GM12878 (cell line): ENCODE results near the gene CCSER1. TPM values are rescaled to one million over a fixed set of nuclear protein-coding genes. Genes with fewer than 3 reads are reported as not detected.

Experiments used
- ATAC-seq: fragments of 200-7000 bp; cut with Tn5 transposase; 3 replicates; pipeline ENCODE4 v1.9.1; 2020; ENCODE audit warnings: mild to moderate bottlenecking, moderate library complexity
- BruUV-seq: library from RNA; stranded (reverse); fragments of 400-500 nt; replicated peaks from 2 replicates; lab custom pipeline; 2021; lab: Mats Ljungman, UMichigan
- CTCF ChIA-PET: fragments of 300-600 bp; sonication (Branson Sonifier 250); formaldehyde crosslinking; extraction: SDS; loops from one replicate; lab custom pipeline; 2021; ENCODE audit warnings: inconsistent platforms; lab: Yijun Ruan, JAX
- POLR2A ChIA-PET: fragments of 350-600 bp; formaldehyde crosslinking; extraction: SDS; loops from one replicate; lab custom pipeline; 2021; ENCODE audit warnings: inconsistent platforms; lab: Charles Lee
- RAD21 ChIA-PET: fragments of 300-600 bp; sonication (Branson Sonifier 250); formaldehyde crosslinking; loops from one replicate; lab custom pipeline; 2023; ENCODE audit warnings: antibody characterized with exemption; ENCODE audit not compliant: unreplicated experiment; lab: Charles Lee
- SMC1A ChIA-PET: fragments of 300-600 bp; sonication (Branson Sonifier 250); formaldehyde crosslinking; loops from one replicate; lab custom pipeline; 2023; ENCODE audit not compliant: unreplicated experiment, uncharacterized antibody; lab: Charles Lee
- DNase-seq: peaks from one replicate; pipeline ENCODE4 v3.0.0-alpha.2; 2011; ENCODE audit warnings: low read depth, low spot score
- FAIRE-seq: peaks from 3 replicates; lab custom pipeline; 2011; peaks lifted over from hg19 to GRCh38; lab: Jason Lieb, UNC
- H2AFZ ChIP-seq: 2 replicates; pipeline ENCODE4 v1.6.0; 2011; ENCODE audit warnings: low read depth, low read length, control low read depth; ENCODE audit not compliant: control insufficient read depth
- H3K27ac ChIP-seq: 2 replicates; pipeline ENCODE4 v1.5.1; 2011; ENCODE audit warnings: control low read depth; ENCODE audit not compliant: control insufficient read depth, insufficient read depth
- H3K27me3 ChIP-seq, 2 experiments: replicated peaks in 1 of 2; 2 replicates each; pipeline versions ENCODE4 v1.6.0 to v1.6.1; 2011; ENCODE audit warnings: low read length in 1 of 2; ENCODE audit not compliant: control insufficient read depth in 2 of 2, insufficient read depth in 2 of 2
- H3K36me3 ChIP-seq, 2 experiments: 2 replicates each; pipeline ENCODE4 v1.5.1; 2011; ENCODE audit warnings: low read length in 1 of 2; ENCODE audit not compliant: control insufficient read depth in 2 of 2, insufficient read depth in 2 of 2
- H3K4me1 ChIP-seq: 2 replicates; pipeline ENCODE4 v1.6.1; 2011; ENCODE audit warnings: mild to moderate bottlenecking, low read length, moderate library complexity, mixed read lengths; ENCODE audit not compliant: control insufficient read depth, insufficient read depth
- H3K4me2 ChIP-seq: 2 replicates; pipeline ENCODE4 v1.6.0; 2011; ENCODE audit warnings: control low read depth; ENCODE audit not compliant: control insufficient read depth, insufficient read depth
- H3K4me3 ChIP-seq: fragments of 200-600 bp; sonication (generic); 2 replicates; pipeline ENCODE4 v1.5.1; 2016
- H3K79me2 ChIP-seq: 2 replicates; pipeline ENCODE4 v1.6.0; 2011; ENCODE audit warnings: low read length; ENCODE audit not compliant: control insufficient read depth, insufficient read depth
- H3K9ac ChIP-seq: 2 replicates; pipeline ENCODE4 v1.8.0; 2011; ENCODE audit warnings: low read length, control low read depth, mixed read lengths; ENCODE audit not compliant: control insufficient read depth, insufficient read depth
- H3K9me3 ChIP-seq: replicated peaks from 3 replicates; pipeline ENCODE4 v1.5.1; 2011; ENCODE audit warnings: mild to moderate bottlenecking, low read length; ENCODE audit not compliant: control insufficient read depth, insufficient read depth
- H4K20me1 ChIP-seq: 2 replicates; pipeline ENCODE4 v1.6.0; 2011; ENCODE audit not compliant: control insufficient read depth, insufficient read depth
- ATF2 ChIP-seq: IDR thresholded peaks from 2 replicates; pipeline ENCODE4 v1.6.1; 2012; ENCODE audit warnings: low read length, inconsistent platforms
- ATF7 ChIP-seq: fragments of 450-650 bp; IDR thresholded peaks from 2 replicates; pipeline ENCODE4 v1.6.1; 2016; ENCODE audit warnings: low read depth, mild to moderate bottlenecking
- CBX5 ChIP-seq: sonication (generic); IDR thresholded peaks from 2 replicates; pipeline ENCODE4 v1.6.1; 2016; ENCODE audit warnings: low read depth, moderate library complexity, mild to moderate bottlenecking, inconsistent platforms
- CHD2 ChIP-seq: IDR thresholded peaks from 2 replicates; pipeline ENCODE4 v1.6.1; 2011; ENCODE audit warnings: low read depth, low read length, improper control_type of control experiment, borderline replicate concordance
- CHD4 ChIP-seq: fragments of 200-600 bp; sonication (generic); IDR thresholded peaks from 2 replicates; pipeline ENCODE4 v1.6.1; 2016; ENCODE audit warnings: mild to moderate bottlenecking
- EGR1 ChIP-seq, 2 experiments: IDR thresholded peaks; 1 replicate in 1 of 2; 2 replicates in 1 of 2; pipeline ENCODE4 v1.6.1; 2011 to 2012; ENCODE audit warnings: low read depth in 2 of 2, low read length in 2 of 2, borderline replicate concordance in 1 of 2, mild to moderate bottlenecking in 1 of 2, moderate library complexity in 1 of 2
- HDAC6 ChIP-seq: fragments of 200-600 bp; sonication (generic); IDR thresholded peaks from one replicate; pipeline ENCODE4 v1.8.0; 2017; ENCODE audit warnings: antibody characterized with exemption; ENCODE audit not compliant: unreplicated experiment
- KLF5 ChIP-seq: fragments of 450-650 bp; IDR thresholded peaks from 2 replicates; pipeline ENCODE4 v1.6.1; 2014; ENCODE audit warnings: mild to moderate bottlenecking; ENCODE audit not compliant: partially characterized antibody
- MLLT1 ChIP-seq: fragments of 450-650 bp; IDR thresholded peaks from 2 replicates; pipeline ENCODE4 v1.6.1; 2016; ENCODE audit warnings: mild to moderate bottlenecking
- MXI1 ChIP-seq: fragments of 150-350 bp; IDR thresholded peaks from 2 replicates; pipeline ENCODE4 v1.6.1; 2011; ENCODE audit warnings: low read depth, mild to moderate bottlenecking, inconsistent platforms, low read length, improper control_type of control experiment
- NR2C1 ChIP-seq: fragments of 450-650 bp; IDR thresholded peaks from 2 replicates; pipeline ENCODE4 v1.6.1; 2017; ENCODE audit warnings: antibody characterized with exemption, mild to moderate bottlenecking, moderate library complexity
- NR2C2 ChIP-seq: IDR thresholded peaks from 2 replicates; pipeline ENCODE4 v1.6.1; 2011; ENCODE audit warnings: borderline replicate concordance, low read depth; ENCODE audit not compliant: control insufficient read depth, insufficient read length
- RELA ChIP-seq: fragments of 450-650 bp; IDR thresholded peaks from 2 replicates; pipeline ENCODE4 v1.8.0; 2014; ENCODE audit warnings: borderline replicate concordance; ENCODE audit not compliant: partially characterized antibody
- SIX5 ChIP-seq: IDR thresholded peaks from 2 replicates; pipeline ENCODE4 v1.6.1; 2011; ENCODE audit warnings: mild to moderate bottlenecking, low read depth, low read length, moderate library complexity; ENCODE audit not compliant: severe bottlenecking
- SP1 ChIP-seq: IDR thresholded peaks from one replicate; pipeline ENCODE4 v1.6.1; 2011; ENCODE audit warnings: low read depth, low read length
- USF2 ChIP-seq: IDR thresholded peaks from 2 replicates; pipeline ENCODE4 v1.6.1; 2011; ENCODE audit warnings: low read depth, low read length, improper control_type of control experiment, borderline replicate concordance
- YBX1 ChIP-seq: fragments of 450-650 bp; IDR thresholded peaks from 2 replicates; pipeline ENCODE4 v1.6.1; 2016; ENCODE audit warnings: antibody characterized with exemption
- YY1 ChIP-seq: IDR thresholded peaks from 2 replicates; pipeline ENCODE4 v1.6.1; 2011; ENCODE audit warnings: low read depth, mild to moderate bottlenecking, low read length
- ZNF24 ChIP-seq: fragments of 450-650 bp; IDR thresholded peaks from 2 replicates; pipeline ENCODE4 v1.6.1; 2017; ENCODE audit warnings: antibody characterized with exemption, mild to moderate bottlenecking
- in situ Hi-C: fragments of 300-500 bp; cut with MboI; formaldehyde crosslinking; loops from 9 replicates; pipeline ENCODE4 v1.14.3; 2018; ENCODE audit warnings: mixed read lengths
- intact Hi-C: fragments of 100-400 bp; cut with micrococcal nuclease; formaldehyde crosslinking; loops from one replicate; pipeline ENCODE4 v1.14.2; 2022; ENCODE audit not compliant: unreplicated experiment
- polyA plus RNA-seq, 11 experiments: library from polyadenylated mRNA; depleted of rRNA in 4 of 11; unstranded in 6 of 11; stranded (reverse) in 5 of 11; fragments of >200 nt; fragmentation: Nextera tagmentation in 4 of 11; fragmentation: Illumina TruSeq in 1 of 11; extraction: Ambion mirVana in 4 of 11; extraction: Trizol in 1 of 11; gene quantifications; 1 replicate in 1 of 11; 2 replicates in 10 of 11; pipeline versions ENCODE4 v1.2.1 to v1.2.3, GENCODE V29; 2011 to 2016; ENCODE audit warnings: inconsistent platforms in 2 of 11, missing spikeins in 2 of 11, low read depth in 1 of 11
- total RNA-seq, 4 experiments: library from RNA; depleted of rRNA in 3 of 4; stranded (reverse); fragments of >200 nt in 3 of 4; fragmentation: Illumina TruSeq in 1 of 4; extraction: Trizol in 1 of 4; gene quantifications; 2 replicates each; pipeline versions ENCODE4 v1.2.1 to v1.2.3, GENCODE V29; 2013 to 2021

Gene CCSER1
- total and polyA plus RNA-seq, 10 of the 15 experiments (the other 5 are each of a cell fraction or from before 2014, with no cell fraction given): 0.22 to 2.7 (median 1.0) TPM

- no peak for ATAC-seq
- Histone ChIP-seq H3K4me3 (no peak overlapping the region), H3K27ac (no peak overlapping the region), H2AFZ (no peak overlapping the region), H3K27me3 (no peaks in the 10 kb centered on the region), H3K36me3 (no peaks in the 10 kb centered on the region), H3K4me1 (no peaks in the 10 kb centered on the region), H3K9me3 (no peaks in the 10 kb centered on the region), H3K9ac (no peak overlapping the region), H3K79me2 (no peaks in the 10 kb centered on the region), H3K4me2 (no peak overlapping the region), H4K20me1 (no peaks in the 10 kb centered on the region)
- no TSS peak for BruUV-seq
- in situ Hi-C loops: no loop called here
- intact Hi-C loops: no loop called here
- ChIA-PET CTCF (no interaction called here), POLR2A (no interaction called here), SMC1A (interaction anchor here (0.8 to 0.9 kb wide), 2 partner anchors 21 to 27 kb away, joined by 3 to 4 read pairs; no protein-coding TSS in a partner anchor), RAD21 (no interaction called here)
- TF ChIP-seq CHD4: no peak
- no peak for TF ChIP-seq MXI1
- no peak for TF ChIP-seq RELA
- TF ChIP-seq HDAC6: no peak
- no peak for TF ChIP-seq NR2C2
- TF ChIP-seq CHD2: no peak
- no peak for TF ChIP-seq SP1
- TF ChIP-seq ZNF24: no peak
- no peak for TF ChIP-seq ATF2
- no peak for TF ChIP-seq ATF7
- TF ChIP-seq YBX1: no peak
- no peak for TF ChIP-seq MLLT1
- TF ChIP-seq EGR1 (IDR thresholded peaks at IDR 0.05; ENCODE audit: borderline replicate concordance in 1 of 2, low read depth in 2 of 2, low read length in 2 of 2): no peak
- TF ChIP-seq CBX5: no peak
- TF ChIP-seq USF2: no peak
- TF ChIP-seq NR2C1: no peak
- TF ChIP-seq KLF5: no peak
- no peak for TF ChIP-seq YY1
- no peak for TF ChIP-seq SIX5
- no peak for DNase-seq
- FAIRE-seq: no peak
These were observed 568.2 kb downstream of the CCSER1 start for GRCh38 chr4:90695411-90695810.
